Endothelial cell of umbilical vein (primary cell): Measurements from ENCODE around the gene KLRF2. TPM values are rescaled to one million over a fixed set of nuclear protein-coding genes. Genes with fewer than 3 reads are reported as not detected.

ENCODE experiments used
- BruUV-seq: library from RNA; stranded (reverse); fragments of 400-500 nt; replicated peaks from 2 replicates; lab custom pipeline; 2021; lab: Mats Ljungman, UMichigan
- CTCF ChIA-PET: fragments of 300-600, 350-600 bp; sonication (Branson Sonifier 250); formaldehyde crosslinking; loops from one replicate; lab custom pipeline; 2021; ENCODE audit warnings: antibody characterized with exemption, inconsistent platforms; lab: Charles Lee
- POLR2A ChIA-PET: fragments of 300-600, 350-600 bp; sonication (Branson Sonifier 250); formaldehyde crosslinking; loops from one replicate; lab custom pipeline; 2021; ENCODE audit warnings: antibody characterized with exemption, inconsistent platforms; lab: Charles Lee
- DNase-seq: peaks from one replicate; pipeline ENCODE4 v3.0.0-alpha.2; 2011; ENCODE audit warnings: low read depth, low spot score
- FAIRE-seq: peaks from 2 replicates; lab custom pipeline; 2011; peaks lifted over from hg19 to GRCh38; lab: Jason Lieb, UNC
- H2AFZ ChIP-seq: 2 replicates; pipeline ENCODE4 v1.6.0; 2012; ENCODE audit warnings: low read depth, low read length, control low read depth, inconsistent platforms
- H3K27ac ChIP-seq: 2 replicates; pipeline ENCODE4 v1.5.1; 2011; ENCODE audit warnings: low read depth, mild to moderate bottlenecking, control low read depth, low read length, moderate library complexity; ENCODE audit not compliant: insufficient read depth
- H3K27me3 ChIP-seq, 2 experiments: 2 replicates each; pipeline versions ENCODE4 v1.6.0 to v1.6.1; 2011; ENCODE audit warnings: low read length in 2 of 2, mixed read lengths in 1 of 2; ENCODE audit not compliant: control insufficient read depth in 2 of 2, insufficient read depth in 2 of 2
- H3K36me3 ChIP-seq, 2 experiments: 2 replicates in 1 of 2; 3 replicates in 1 of 2; pipeline ENCODE4 v1.5.1; 2011; ENCODE audit warnings: low read length in 2 of 2, mild to moderate bottlenecking in 1 of 2, moderate library complexity in 1 of 2; ENCODE audit not compliant: control insufficient read depth in 2 of 2, insufficient read depth in 2 of 2; ENCODE audit errors: extremely low read depth in 1 of 2
- H3K4me1 ChIP-seq: 3 replicates; pipeline ENCODE4 v1.5.1; 2011; ENCODE audit warnings: mild to moderate bottlenecking, low read length; ENCODE audit not compliant: control insufficient read depth, insufficient read depth; ENCODE audit errors: extremely low read depth
- H3K4me2 ChIP-seq: 2 replicates; pipeline ENCODE4 v1.6.1; 2011; ENCODE audit warnings: low read length, control low read depth, mixed read lengths; ENCODE audit not compliant: insufficient read depth
- H3K4me3 ChIP-seq, 3 experiments: fragments of 200-600 bp in 1 of 3; sonication (generic), shearing (Covaris generic) in 1 of 3; replicated peaks in 1 of 3; 2 replicates each; pipeline ENCODE4 v1.5.1; 2011 to 2016; ENCODE audit warnings: control low read depth in 3 of 3, low read length in 3 of 3, mild to moderate bottlenecking in 2 of 3, inconsistent platforms in 1 of 3, low read depth in 1 of 3, moderate library complexity in 1 of 3; ENCODE audit not compliant: insufficient read depth in 1 of 3
- H3K79me2 ChIP-seq: 2 replicates; pipeline ENCODE4 v1.6.0; 2012; ENCODE audit warnings: low read length, inconsistent platforms; ENCODE audit not compliant: control insufficient read depth, insufficient read depth
- H3K9ac ChIP-seq: replicated peaks from 2 replicates; pipeline ENCODE3; 2011; ENCODE audit warnings: low read length, control low read depth; ENCODE audit not compliant: insufficient read depth; ENCODE audit errors: extremely low read depth
- H3K9me1 ChIP-seq: replicated peaks from 3 replicates; pipeline ENCODE4 v1.6.0; 2011; ENCODE audit warnings: mild to moderate bottlenecking, low read length; ENCODE audit not compliant: control insufficient read depth, insufficient read depth; ENCODE audit errors: extremely low read depth
- H3K9me3 ChIP-seq: replicated peaks from 2 replicates; pipeline ENCODE4 v1.5.1; 2012; ENCODE audit warnings: low read length, inconsistent platforms; ENCODE audit not compliant: control insufficient read depth, insufficient read depth
- H4K20me1 ChIP-seq: replicated peaks from 2 replicates; pipeline ENCODE3; 2011; ENCODE audit warnings: mild to moderate bottlenecking, low read length; ENCODE audit not compliant: control insufficient read depth, insufficient read depth; ENCODE audit errors: extremely low read depth
- EZH2 ChIP-seq: IDR thresholded peaks from 2 replicates; pipeline ENCODE4 v1.6.1; 2012; ENCODE audit warnings: borderline replicate concordance, low read depth, mild to moderate bottlenecking, moderate library complexity, low read length, inconsistent platforms; ENCODE audit not compliant: severe bottlenecking
- FOS ChIP-seq: IDR thresholded peaks from 2 replicates; pipeline ENCODE4 v1.6.1; 2011; ENCODE audit warnings: mild to moderate bottlenecking, low read length, moderate library complexity, borderline replicate concordance; ENCODE audit not compliant: insufficient read depth
- GATA2 ChIP-seq: IDR thresholded peaks from 2 replicates; pipeline ENCODE4 v1.7.0; 2011; ENCODE audit warnings: low read depth, mild to moderate bottlenecking, moderate library complexity, mixed read lengths, low read length; ENCODE audit not compliant: insufficient read length, insufficient read depth
- JUN ChIP-seq: IDR thresholded peaks from 2 replicates; pipeline ENCODE4 v1.6.1; 2011; ENCODE audit warnings: borderline replicate concordance, low read depth; ENCODE audit not compliant: insufficient read length, insufficient read depth
- MYC ChIP-seq: IDR thresholded peaks from one replicate; pipeline ENCODE4 v1.6.1; 2011; ENCODE audit warnings: mild to moderate bottlenecking, low read depth, low read length
- POLR2A ChIP-seq: IDR thresholded peaks from 2 replicates; pipeline ENCODE4 v1.6.1; 2012; ENCODE audit warnings: low read depth, mild to moderate bottlenecking, control low read depth, low read length
- POLR2AphosphoS5 ChIP-seq: IDR thresholded peaks from 2 replicates; pipeline ENCODE4 v1.6.1; 2012; ENCODE audit warnings: low read depth, mild to moderate bottlenecking, control low read depth, low read length, moderate library complexity; ENCODE audit not compliant: insufficient read depth
- dilution Hi-C: fragments of 300-500 bp; cut with MboI; formaldehyde crosslinking; loops from one replicate; pipeline ENCODE4 v1.15.0; 2019; ENCODE audit warnings: low sequenced_read_pairs; ENCODE audit not compliant: extremely low pct_ligation_motif_present
- intact Hi-C: fragments of 100-400 bp; cut with micrococcal nuclease; formaldehyde crosslinking; loops from one replicate; pipeline ENCODE4 v1.10.0; 2022
- polyA plus RNA-seq, 4 experiments: library from polyadenylated mRNA; depleted of rRNA in 3 of 4; stranded (reverse) in 3 of 4; unstranded in 1 of 4; fragments of >200 nt; gene quantifications; 2 replicates each; pipeline versions ENCODE4 v1.2.1 to v1.2.3, GENCODE V29; 2011 to 2012; ENCODE audit warnings: missing spikeins in 1 of 4
- total RNA-seq: library from RNA; stranded (reverse); gene quantifications from 2 replicates; pipeline ENCODE4 v1.2.3, GENCODE V29; 2021
- TF ChIP-seq, protein P1 (sequence below): IDR thresholded peaks from 2 replicates; pipeline ENCODE4 v1.6.1; 2011; ENCODE audit not compliant: insufficient read depth, insufficient read length
- TF ChIP-seq, protein P2 (sequence below), 2 donors: IDR thresholded peaks; 1 replicate in 1 of 2; 2 replicates in 1 of 2; pipeline ENCODE4 v1.5.1; 2011; ENCODE audit warnings: low read length in 2 of 2, mild to moderate bottlenecking in 2 of 2, moderate library complexity in 2 of 2, control low read depth in 1 of 2, inconsistent platforms in 1 of 2, low read depth in 1 of 2; ENCODE audit not compliant: insufficient read depth in 1 of 2; ENCODE audit errors: extremely low read depth in 1 of 2

The KLRF2 gene
- total and polyA plus RNA-seq, 2 donors (not counting 3 experiments of a cell fraction or from before 2014, with no cell fraction given), result not detected

DNA sequence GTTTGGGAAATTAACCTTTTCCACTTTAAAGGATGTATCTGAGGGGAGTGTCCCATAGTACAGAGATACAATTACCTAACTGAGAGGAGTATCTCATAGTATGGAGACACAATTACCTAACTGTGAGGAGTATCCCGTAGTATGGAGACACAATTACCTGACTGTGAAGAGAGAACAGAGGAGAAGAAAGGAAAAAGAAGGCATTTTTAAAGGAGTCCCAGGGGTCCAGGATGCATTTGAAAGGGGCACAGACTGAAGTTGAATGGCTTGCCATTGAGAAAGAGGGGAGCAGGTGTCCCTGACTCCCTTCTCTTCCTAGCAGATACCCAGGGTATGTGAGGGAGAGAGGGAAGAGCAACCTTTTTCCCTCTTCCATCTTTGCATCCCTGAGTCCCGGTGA lies 17.9 kb downstream of the KLRF2 start:
- Histone ChIP-seq H3K36me3 (no peaks in the 10 kb centered on the region), H3K9me1 (no peaks in the 10 kb centered on the region), H3K79me2 (no peaks in the 10 kb centered on the region), H3K9me3 (no peaks in the 10 kb centered on the region), H3K4me2 (no peak overlapping the region), H3K4me1 (no peaks in the 10 kb centered on the region), H3K27ac (no peak overlapping the region), H3K4me3 (no peak overlapping the region), H3K27me3 (peaks cover 7 to 8% of the 10 kb centered on the region in 2 experiments), H3K9ac (no peak overlapping the region), H2AFZ (no peak overlapping the region), H4K20me1 (no peaks in the 10 kb centered on the region)
- FAIRE-seq (no peak), DNase-seq (no peak)
- no TSS peak for BruUV-seq
- intact Hi-C loops (no loop called here), dilution Hi-C loops (no loop called here)
- POLR2A ChIA-PET, result no interaction called here
- CTCF ChIA-PET, result no interaction called here
- no peak for TF ChIP-seq GATA2
- TF ChIP-seq, protein P1, sequence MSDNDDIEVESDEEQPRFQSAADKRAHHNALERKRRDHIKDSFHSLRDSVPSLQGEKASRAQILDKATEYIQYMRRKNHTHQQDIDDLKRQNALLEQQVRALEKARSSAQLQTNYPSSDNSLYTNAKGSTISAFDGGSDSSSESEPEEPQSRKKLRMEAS, result no peak
- TF ChIP-seq POLR2AphosphoS5, result no peak
- TF ChIP-seq POLR2A, result no peak
- TF ChIP-seq, protein P2, sequence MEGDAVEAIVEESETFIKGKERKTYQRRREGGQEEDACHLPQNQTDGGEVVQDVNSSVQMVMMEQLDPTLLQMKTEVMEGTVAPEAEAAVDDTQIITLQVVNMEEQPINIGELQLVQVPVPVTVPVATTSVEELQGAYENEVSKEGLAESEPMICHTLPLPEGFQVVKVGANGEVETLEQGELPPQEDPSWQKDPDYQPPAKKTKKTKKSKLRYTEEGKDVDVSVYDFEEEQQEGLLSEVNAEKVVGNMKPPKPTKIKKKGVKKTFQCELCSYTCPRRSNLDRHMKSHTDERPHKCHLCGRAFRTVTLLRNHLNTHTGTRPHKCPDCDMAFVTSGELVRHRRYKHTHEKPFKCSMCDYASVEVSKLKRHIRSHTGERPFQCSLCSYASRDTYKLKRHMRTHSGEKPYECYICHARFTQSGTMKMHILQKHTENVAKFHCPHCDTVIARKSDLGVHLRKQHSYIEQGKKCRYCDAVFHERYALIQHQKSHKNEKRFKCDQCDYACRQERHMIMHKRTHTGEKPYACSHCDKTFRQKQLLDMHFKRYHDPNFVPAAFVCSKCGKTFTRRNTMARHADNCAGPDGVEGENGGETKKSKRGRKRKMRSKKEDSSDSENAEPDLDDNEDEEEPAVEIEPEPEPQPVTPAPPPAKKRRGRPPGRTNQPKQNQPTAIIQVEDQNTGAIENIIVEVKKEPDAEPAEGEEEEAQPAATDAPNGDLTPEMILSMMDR (IDR thresholded peaks at IDR 0.05; ENCODE audit: extremely low read depth in 1 of 2, insufficient read depth in 1 of 2, low read depth in 1 of 2, low read length in 2 of 2), result no peak
- no peak for TF ChIP-seq FOS
- no peak for TF ChIP-seq JUN
- no peak for TF ChIP-seq MYC
- no peak for TF ChIP-seq EZH2
